NCI-H146 treated with DMSO at 0.1 percent for 48 hours (cell line): ENCODE measurements around the gene ZDHHC24.
"Not testable (repeated sequence)": the region's sequence is repeated elsewhere in the genome, so short reads cannot be mapped to it uniquely, and the experiment has no call there.

Experiments used
- DNase-seq: peaks from one replicate; lab custom pipeline; 2025; ENCODE audit not compliant: unreplicated experiment; lab: John Stamatoyannopoulos, UW

The ZDHHC24 gene

GRCh38 chr11:66545701-66546367 lies at the start of gene ZDHHC24:
ZDHHC24 (minus strand) TSS chr11:66546048; CDS start chr11:66546003, 45 bp downstream.
- peak; percentile 87 for DNase-seq

GRCh38 chr11:66595245-66595904 lies 49.5 kb upstream of the ZDHHC24 start:
- no peak for DNase-seq

GRCh38 chr11:66593650-66594049 lies 47.8 kb upstream of the ZDHHC24 start:
- no peak for DNase-seq

- no peak for DNase-seq
Observed at GRCh38 chr11:66593303-66593635, 47.4 kb upstream of the ZDHHC24 start.

GRCh38 chr11:66592457-66593302 lies 46.8 kb upstream of the ZDHHC24 start, which contains the start of the genes CCDC87 and CCS:
CCDC87 (minus strand) TSS chr11:66593063; CDS start chr11:66593015, 48 bp downstream.
CCS (plus strand) TSS chr11:66593185; CDS start chr11:66593262, 77 bp downstream.
- peak; percentile 87 for DNase-seq

- DNase-seq, result no peak
Observed at GRCh38 chr11:66591175-66591574, 45.3 kb upstream of the ZDHHC24 start.

- DNase-seq, result no peak
Observed at GRCh38 chr11:66589996-66590675, 44.3 kb upstream of the ZDHHC24 start.

- DNase-seq, result not testable (repeated sequence)
Observed at GRCh38 chr11:66589315-66589714, 43.5 kb upstream of the ZDHHC24 start.

- no peak for DNase-seq
Observed at GRCh38 chr11:66586136-66586535, 40.3 kb upstream of the ZDHHC24 start.

GRCh38 chr11:66585447-66585846 lies 39.6 kb upstream of the ZDHHC24 start:
- not testable (repeated sequence) for DNase-seq

- DNase-seq, result not testable (repeated sequence)
Observed at GRCh38 chr11:66582565-66583147, 36.8 kb upstream of the ZDHHC24 start.

- DNase-seq, result no peak
Observed at GRCh38 chr11:66581261-66581660, 35.4 kb upstream of the ZDHHC24 start.

GRCh38 chr11:66580803-66581202 lies 35.0 kb upstream of the ZDHHC24 start:
- DNase-seq, result no peak

- peak; percentile 32 for DNase-seq
Observed at GRCh38 chr11:66579017-66579606, 33.3 kb upstream of the ZDHHC24 start.

GRCh38 chr11:66570850-66571180 lies 25.0 kb upstream of the ZDHHC24 start:
- DNase-seq, result no peak

GRCh38 chr11:66570079-66570849 lies 24.4 kb upstream of the ZDHHC24 start:
- no peak for DNase-seq

GRCh38 chr11:66569076-66569475 lies 23.2 kb upstream of the ZDHHC24 start:
- no peak for DNase-seq

- peak; percentile 15 for DNase-seq
Observed at GRCh38 chr11:66568124-66568916, 22.5 kb upstream of the ZDHHC24 start, which contains the start of gene CTSF. CTSF (minus strand) TSS chr11:66568606; CDS start chr11:66568486, 120 bp downstream.

- DNase-seq, result no peak
Observed at GRCh38 chr11:66567787-66568123, 21.9 kb upstream of the ZDHHC24 start.
